IMR-90 (cell line): ENCODE data around the gene SDF2L1. TPM values are rescaled to one million over a fixed set of nuclear protein-coding genes. Genes with fewer than 3 reads are reported as not detected.

Experiments
- ATAC-seq: fragments of 200-7000 bp; cut with Tn5 transposase; 2 replicates; pipeline ENCODE4 v1.9.1; 2020; ENCODE audit warnings: low read depth, mild to moderate bottlenecking, moderate library complexity
- BruUV-seq: library from RNA; stranded (reverse); fragments of 400-500 nt; replicated peaks from 2 replicates; lab custom pipeline; 2021; lab: Mats Ljungman, UMichigan
- CTCF ChIA-PET: fragments of 300-600 bp; formaldehyde crosslinking; extraction: SDS; loops from one replicate; lab custom pipeline; 2021; ENCODE audit warnings: antibody characterized with exemption; lab: Yijun Ruan, JAX
- POLR2A ChIA-PET: fragments of 300-600 bp; sonication (Branson Sonifier 250); formaldehyde crosslinking; loops from one replicate; lab custom pipeline; 2022; ENCODE audit warnings: antibody characterized with exemption; ENCODE audit not compliant: unreplicated experiment; lab: Charles Lee
- DNase-seq: peaks from one replicate; pipeline ENCODE4 v3.0.0; 2013
- H2AFZ ChIP-seq: replicated peaks from 2 replicates; pipeline ENCODE3; 2013; ENCODE audit warnings: low read length, mild to moderate bottlenecking; ENCODE audit not compliant: poor library complexity
- H2AK5ac ChIP-seq: 2 replicates; pipeline ENCODE4 v1.6.1; 2013; ENCODE audit warnings: low read depth, low read length, inconsistent platforms
- H2AK9ac ChIP-seq: replicated peaks from 2 replicates; pipeline ENCODE3; 2013; ENCODE audit warnings: mild to moderate bottlenecking, low read depth, low read length, moderate library complexity; ENCODE audit not compliant: poor library complexity
- H2BK120ac ChIP-seq: 2 replicates; pipeline ENCODE4 v1.6.1; 2013; ENCODE audit warnings: low read depth, low read length, inconsistent platforms
- H2BK15ac ChIP-seq: 3 replicates; pipeline ENCODE4 v1.6.1; 2013; ENCODE audit warnings: low read depth, low read length, inconsistent platforms
- H2BK20ac ChIP-seq: 2 replicates; pipeline ENCODE4 v1.6.1; 2013; ENCODE audit warnings: low read depth, mild to moderate bottlenecking, inconsistent platforms, low read length, moderate library complexity
- H2BK5ac ChIP-seq: 2 replicates; pipeline ENCODE4 v1.6.1; 2013; ENCODE audit warnings: mild to moderate bottlenecking, low read depth, low read length, inconsistent platforms; ENCODE audit not compliant: poor library complexity, severe bottlenecking
- H3K14ac ChIP-seq: replicated peaks from 2 replicates; pipeline ENCODE4 v1.6.1; 2013; ENCODE audit warnings: low read depth, low read length, inconsistent platforms
- H3K18ac ChIP-seq: 2 replicates; pipeline ENCODE4 v1.6.1; 2013; ENCODE audit warnings: low read depth, low read length, control low read depth
- H3K23ac ChIP-seq: 2 replicates; pipeline ENCODE4 v1.6.1; 2013; ENCODE audit warnings: low read depth, low read length, inconsistent platforms
- H3K27ac ChIP-seq: 2 replicates; pipeline ENCODE4 v1.5.1; 2013; ENCODE audit warnings: mild to moderate bottlenecking, control low read depth, low read length; ENCODE audit not compliant: insufficient read depth
- H3K27me3 ChIP-seq: 2 replicates; pipeline ENCODE4 v1.6.1; 2013; ENCODE audit warnings: low read length; ENCODE audit not compliant: control insufficient read depth, insufficient read depth
- H3K36me3 ChIP-seq: 2 replicates; pipeline ENCODE4 v1.6.1; 2013; ENCODE audit warnings: low read length, mixed read lengths; ENCODE audit not compliant: control insufficient read depth, insufficient read depth
- H3K4ac ChIP-seq: 2 replicates; pipeline ENCODE4 v1.6.1; 2013; ENCODE audit warnings: low read depth, low read length, inconsistent platforms
- H3K4me1 ChIP-seq: 2 replicates; pipeline ENCODE4 v1.6.1; 2013; ENCODE audit warnings: low read length, mixed read lengths; ENCODE audit not compliant: control insufficient read depth, insufficient read depth
- H3K4me2 ChIP-seq: 2 replicates; pipeline ENCODE4 v1.6.1; 2013; ENCODE audit warnings: low read depth, mild to moderate bottlenecking, control low read depth, low read length, moderate library complexity
- H3K4me3 ChIP-seq: 2 replicates; pipeline ENCODE4 v1.5.1; 2013; ENCODE audit warnings: low read depth, mild to moderate bottlenecking, control low read depth, low read length, moderate library complexity; ENCODE audit not compliant: insufficient read depth
- H3K56ac ChIP-seq: 2 replicates; pipeline ENCODE4 v1.6.1; 2013; ENCODE audit warnings: low read length, inconsistent platforms; ENCODE audit not compliant: insufficient read depth; ENCODE audit errors: extremely low read depth
- H3K79me1 ChIP-seq, 2 experiments: 2 replicates each; pipeline ENCODE4 v1.6.1; 2013; ENCODE audit warnings: low read length in 2 of 2, inconsistent platforms in 1 of 2, low read depth in 1 of 2
- H3K9ac ChIP-seq: 2 replicates; pipeline ENCODE4 v1.6.1; 2013; ENCODE audit warnings: low read depth, low read length, control low read depth
- H3K9me1 ChIP-seq: 2 replicates; pipeline ENCODE4 v1.6.1; 2013; ENCODE audit warnings: low read length, inconsistent platforms; ENCODE audit not compliant: insufficient read depth
- H3K9me3 ChIP-seq: 2 replicates; pipeline ENCODE4 v1.6.1; 2013; ENCODE audit warnings: low read length; ENCODE audit not compliant: control insufficient read depth, insufficient read depth
- H4K20me1 ChIP-seq: 2 replicates; pipeline ENCODE4 v1.6.1; 2013; ENCODE audit warnings: low read length, inconsistent platforms; ENCODE audit not compliant: insufficient read depth
- H4K5ac ChIP-seq: 2 replicates; pipeline ENCODE4 v1.6.1; 2013; ENCODE audit warnings: mild to moderate bottlenecking, low read depth, low read length, control low read depth
- H4K8ac ChIP-seq, 2 experiments: 2 replicates each; pipeline ENCODE4 v1.6.1; 2013; ENCODE audit warnings: low read depth in 2 of 2, low read length in 2 of 2, control low read depth in 1 of 2, inconsistent platforms in 1 of 2
- H4K91ac ChIP-seq: 2 replicates; pipeline ENCODE4 v1.6.1; 2013; ENCODE audit warnings: low read depth, low read length, inconsistent platforms; ENCODE audit not compliant: insufficient read depth
- BHLHE40 ChIP-seq: fragments of 150-350 bp; IDR thresholded peaks from 2 replicates; pipeline ENCODE4 v1.6.1; 2016; ENCODE audit warnings: mild to moderate bottlenecking, low read depth, low read length
- CEBPB ChIP-seq: IDR thresholded peaks from 2 replicates; pipeline ENCODE4 v1.6.1; 2012; ENCODE audit warnings: low read depth, low read length, improper control_type of control experiment
- CHD1 ChIP-seq: IDR thresholded peaks from 2 replicates; pipeline ENCODE4 v1.6.1; 2012; ENCODE audit warnings: low read depth, low read length, improper control_type of control experiment
- FOS ChIP-seq: fragments of 150-350 bp; IDR thresholded peaks from 2 replicates; pipeline ENCODE4 v1.6.1; 2016; ENCODE audit warnings: low read depth, low read length
- MAZ ChIP-seq: IDR thresholded peaks from 2 replicates; pipeline ENCODE4 v1.6.1; 2012; ENCODE audit warnings: low read depth, mild to moderate bottlenecking, low read length, improper control_type of control experiment, moderate library complexity, borderline replicate concordance
- NFE2L2 ChIP-seq: fragments of 150-350 bp; IDR thresholded peaks from 2 replicates; pipeline ENCODE4 v1.6.1; 2016; ENCODE audit warnings: low read depth, mild to moderate bottlenecking, low read length
- POLR2A ChIP-seq: IDR thresholded peaks from 2 replicates; pipeline ENCODE4 v1.6.1; 2012; ENCODE audit warnings: mild to moderate bottlenecking, low read depth, low read length
- RAD21 ChIP-seq: IDR thresholded peaks from 2 replicates; pipeline ENCODE4 v1.6.1; 2012; ENCODE audit warnings: low read length, improper control_type of control experiment
- RCOR1 ChIP-seq: IDR thresholded peaks from 2 replicates; pipeline ENCODE4 v1.6.1; 2012; ENCODE audit warnings: mild to moderate bottlenecking, low read length, improper control_type of control experiment; ENCODE audit not compliant: insufficient replicate concordance
- RFX5 ChIP-seq: IDR thresholded peaks from 2 replicates; pipeline ENCODE4 v1.8.0; 2012; ENCODE audit warnings: low read depth, mild to moderate bottlenecking, low read length, moderate library complexity
- SMC3 ChIP-seq: fragments of 150-350 bp; IDR thresholded peaks from 2 replicates; pipeline ENCODE4 v1.6.1; 2016; ENCODE audit warnings: low read depth, mild to moderate bottlenecking, antibody characterized with exemption, low read length, moderate library complexity
- USF2 ChIP-seq: fragments of 150-350 bp; IDR thresholded peaks from 2 replicates; pipeline ENCODE4 v1.6.1; 2017; ENCODE audit warnings: mild to moderate bottlenecking, antibody characterized with exemption, low read length, low read depth
- WGBS, 2 experiments: methylation state at CpG; one replicate each; pipeline versions ENCODE4 v1.1.5 to v1.1.7; 2013; ENCODE audit warnings: missing lambda C conversion rate in 2 of 2; ENCODE audit not compliant: insufficient read length in 1 of 2; ENCODE audit errors: extremely low coverage in 2 of 2; 5-methylcytosine and 5-hydroxymethylcytosine counted together
- dilution Hi-C: fragments of 300-500 bp; cut with HindIII; formaldehyde crosslinking; loops from one replicate; pipeline ENCODE4 v1.14.3; 2018; ENCODE audit warnings: low sequenced_read_pairs; ENCODE audit not compliant: unreplicated experiment
- in situ Hi-C: fragments of 300-500 bp; cut with MboI; formaldehyde crosslinking; loops from 3 replicates; pipeline ENCODE4 v1.14.3; 2019; ENCODE audit warnings: low sequenced_read_pairs, inconsistent platforms, mixed read lengths
- intact Hi-C: fragments of 100-400 bp; cut with micrococcal nuclease; formaldehyde crosslinking; loops from 2 replicates; pipeline ENCODE4 v1.10.0; 2022
- polyA plus RNA-seq, 3 experiments: library from polyadenylated mRNA; depleted of rRNA; stranded (reverse); fragments of >200 nt; gene quantifications; 2 replicates each; pipeline ENCODE4 v1.2.3, GENCODE V29; 2012; ENCODE audit warnings: low replicate concordance in 1 of 3
- total RNA-seq: library from RNA; depleted of rRNA; stranded (reverse); fragments of >200 nt; gene quantifications from 2 replicates; pipeline ENCODE4 v1.2.3, GENCODE V29; 2012
- TF ChIP-seq, protein P1 (sequence below): conservative IDR thresholded peaks from 2 replicates; pipeline ENCODE4 v1.5.1; 2012; ENCODE audit warnings: mild to moderate bottlenecking, low read depth, low read length, improper control_type of control experiment

SDF2L1 gene
- total and polyA plus RNA-seq, 2 of the 4 experiments (the other 2 are of a cell fraction) = 18.8 to 51.1 TPM

- Histone ChIP-seq H3K27me3 (no peaks in the 10 kb centered on the region), H4K91ac (no peak overlapping the region), H2BK20ac (no peak overlapping the region), H2AK5ac (no peak overlapping the region), H3K14ac (no peak overlapping the region), H3K4me1 (no peaks in the 10 kb centered on the region), H2BK120ac (no peak overlapping the region), H4K5ac (no peak overlapping the region), H3K36me3 (peaks cover 38% of the 10 kb centered on the region), H3K9me3 (no peaks in the 10 kb centered on the region), H3K4ac (no peak overlapping the region), H3K56ac (no peak overlapping the region), H2AK9ac (no peak overlapping the region), H3K18ac (no peak overlapping the region), H3K9me1 (peaks cover 2% of the 10 kb centered on the region; the same call in 1 of the 2 replicates), H3K4me3 (no peak overlapping the region), H3K79me1 (no peaks in the 10 kb centered on the region), H4K20me1 (no peaks in the 10 kb centered on the region), H3K9ac (no peak overlapping the region), H2AFZ (no peak overlapping the region), H3K4me2 (no peak overlapping the region), H3K23ac (no peak overlapping the region), H2BK15ac (no peak overlapping the region), H2BK5ac (no peak overlapping the region), H4K8ac (no peak overlapping the region), H3K27ac (no peak overlapping the region)
- no TSS peak for BruUV-seq
- ChIA-PET CTCF (no interaction called here), POLR2A (no interaction called here)
- intact Hi-C loops = no loop called here
- dilution Hi-C loops = no loop called here
- DNase-seq = no peak
- TF ChIP-seq CHD1 (no peak), MAZ (no peak), RAD21 (no peak), USF2 (no peak), POLR2A (no peak), BHLHE40 (no peak), RFX5 (no peak), CEBPB (no peak), FOS (no peak), RCOR1 (no peak), SMC3 (no peak), NFE2L2 (no peak)
- TF ChIP-seq, protein P1, sequence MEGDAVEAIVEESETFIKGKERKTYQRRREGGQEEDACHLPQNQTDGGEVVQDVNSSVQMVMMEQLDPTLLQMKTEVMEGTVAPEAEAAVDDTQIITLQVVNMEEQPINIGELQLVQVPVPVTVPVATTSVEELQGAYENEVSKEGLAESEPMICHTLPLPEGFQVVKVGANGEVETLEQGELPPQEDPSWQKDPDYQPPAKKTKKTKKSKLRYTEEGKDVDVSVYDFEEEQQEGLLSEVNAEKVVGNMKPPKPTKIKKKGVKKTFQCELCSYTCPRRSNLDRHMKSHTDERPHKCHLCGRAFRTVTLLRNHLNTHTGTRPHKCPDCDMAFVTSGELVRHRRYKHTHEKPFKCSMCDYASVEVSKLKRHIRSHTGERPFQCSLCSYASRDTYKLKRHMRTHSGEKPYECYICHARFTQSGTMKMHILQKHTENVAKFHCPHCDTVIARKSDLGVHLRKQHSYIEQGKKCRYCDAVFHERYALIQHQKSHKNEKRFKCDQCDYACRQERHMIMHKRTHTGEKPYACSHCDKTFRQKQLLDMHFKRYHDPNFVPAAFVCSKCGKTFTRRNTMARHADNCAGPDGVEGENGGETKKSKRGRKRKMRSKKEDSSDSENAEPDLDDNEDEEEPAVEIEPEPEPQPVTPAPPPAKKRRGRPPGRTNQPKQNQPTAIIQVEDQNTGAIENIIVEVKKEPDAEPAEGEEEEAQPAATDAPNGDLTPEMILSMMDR = no peak
- in situ Hi-C loops = no loop called here
- 95% methylated on average over 16 of the region's 21 CpGs; no CpG with 5 or more reads in 1 of the 2 experiments for WGBS, 2 experiments
- ATAC-seq = no peak
These were observed 38.9 kb downstream of the SDF2L1 start for GRCh38 chr22:21680830-21681565.
